IMR-90 (cell line): ENCODE measurements around the gene COQ8A. TPM values are rescaled to one million over a fixed set of nuclear protein-coding genes. Genes with fewer than 3 reads are reported as not detected.

ENCODE experiments used
- ATAC-seq: fragments of 200-7000 bp; cut with Tn5 transposase; 2 replicates; pipeline ENCODE4 v1.9.1; 2020; ENCODE audit warnings: low read depth, mild to moderate bottlenecking, moderate library complexity
- BruUV-seq: library from RNA; stranded (reverse); fragments of 400-500 nt; replicated peaks from 2 replicates; lab custom pipeline; 2021; lab: Mats Ljungman, UMichigan
- CTCF ChIA-PET: fragments of 300-600 bp; formaldehyde crosslinking; extraction: SDS; loops from one replicate; lab custom pipeline; 2021; ENCODE audit warnings: antibody characterized with exemption; lab: Yijun Ruan, JAX
- POLR2A ChIA-PET: fragments of 300-600 bp; sonication (Branson Sonifier 250); formaldehyde crosslinking; loops from one replicate; lab custom pipeline; 2022; ENCODE audit warnings: antibody characterized with exemption; ENCODE audit not compliant: unreplicated experiment; lab: Charles Lee
- DNase-seq: peaks from one replicate; pipeline ENCODE4 v3.0.0; 2013
- H2AFZ ChIP-seq: replicated peaks from 2 replicates; pipeline ENCODE3; 2013; ENCODE audit warnings: low read length, mild to moderate bottlenecking; ENCODE audit not compliant: poor library complexity
- H2AK5ac ChIP-seq: 2 replicates; pipeline ENCODE4 v1.6.1; 2013; ENCODE audit warnings: low read depth, low read length, inconsistent platforms
- H2AK9ac ChIP-seq: replicated peaks from 2 replicates; pipeline ENCODE3; 2013; ENCODE audit warnings: mild to moderate bottlenecking, low read depth, low read length, moderate library complexity; ENCODE audit not compliant: poor library complexity
- H2BK120ac ChIP-seq: 2 replicates; pipeline ENCODE4 v1.6.1; 2013; ENCODE audit warnings: low read depth, low read length, inconsistent platforms
- H2BK15ac ChIP-seq: 3 replicates; pipeline ENCODE4 v1.6.1; 2013; ENCODE audit warnings: low read depth, low read length, inconsistent platforms
- H2BK20ac ChIP-seq: 2 replicates; pipeline ENCODE4 v1.6.1; 2013; ENCODE audit warnings: low read depth, mild to moderate bottlenecking, inconsistent platforms, low read length, moderate library complexity
- H2BK5ac ChIP-seq: 2 replicates; pipeline ENCODE4 v1.6.1; 2013; ENCODE audit warnings: mild to moderate bottlenecking, low read depth, low read length, inconsistent platforms; ENCODE audit not compliant: poor library complexity, severe bottlenecking
- H3K14ac ChIP-seq: replicated peaks from 2 replicates; pipeline ENCODE4 v1.6.1; 2013; ENCODE audit warnings: low read depth, low read length, inconsistent platforms
- H3K18ac ChIP-seq: 2 replicates; pipeline ENCODE4 v1.6.1; 2013; ENCODE audit warnings: low read depth, low read length, control low read depth
- H3K23ac ChIP-seq: 2 replicates; pipeline ENCODE4 v1.6.1; 2013; ENCODE audit warnings: low read depth, low read length, inconsistent platforms
- H3K27ac ChIP-seq: 2 replicates; pipeline ENCODE4 v1.5.1; 2013; ENCODE audit warnings: mild to moderate bottlenecking, control low read depth, low read length; ENCODE audit not compliant: insufficient read depth
- H3K27me3 ChIP-seq: 2 replicates; pipeline ENCODE4 v1.6.1; 2013; ENCODE audit warnings: low read length; ENCODE audit not compliant: control insufficient read depth, insufficient read depth
- H3K36me3 ChIP-seq: 2 replicates; pipeline ENCODE4 v1.6.1; 2013; ENCODE audit warnings: low read length, mixed read lengths; ENCODE audit not compliant: control insufficient read depth, insufficient read depth
- H3K4ac ChIP-seq: 2 replicates; pipeline ENCODE4 v1.6.1; 2013; ENCODE audit warnings: low read depth, low read length, inconsistent platforms
- H3K4me1 ChIP-seq: 2 replicates; pipeline ENCODE4 v1.6.1; 2013; ENCODE audit warnings: low read length, mixed read lengths; ENCODE audit not compliant: control insufficient read depth, insufficient read depth
- H3K4me2 ChIP-seq: 2 replicates; pipeline ENCODE4 v1.6.1; 2013; ENCODE audit warnings: low read depth, mild to moderate bottlenecking, control low read depth, low read length, moderate library complexity
- H3K4me3 ChIP-seq: 2 replicates; pipeline ENCODE4 v1.5.1; 2013; ENCODE audit warnings: low read depth, mild to moderate bottlenecking, control low read depth, low read length, moderate library complexity; ENCODE audit not compliant: insufficient read depth
- H3K56ac ChIP-seq: 2 replicates; pipeline ENCODE4 v1.6.1; 2013; ENCODE audit warnings: low read length, inconsistent platforms; ENCODE audit not compliant: insufficient read depth; ENCODE audit errors: extremely low read depth
- H3K79me1 ChIP-seq, 2 experiments: 2 replicates each; pipeline ENCODE4 v1.6.1; 2013; ENCODE audit warnings: low read length in 2 of 2, inconsistent platforms in 1 of 2, low read depth in 1 of 2
- H3K9ac ChIP-seq: 2 replicates; pipeline ENCODE4 v1.6.1; 2013; ENCODE audit warnings: low read depth, low read length, control low read depth
- H3K9me1 ChIP-seq: 2 replicates; pipeline ENCODE4 v1.6.1; 2013; ENCODE audit warnings: low read length, inconsistent platforms; ENCODE audit not compliant: insufficient read depth
- H3K9me3 ChIP-seq: 2 replicates; pipeline ENCODE4 v1.6.1; 2013; ENCODE audit warnings: low read length; ENCODE audit not compliant: control insufficient read depth, insufficient read depth
- H4K20me1 ChIP-seq: 2 replicates; pipeline ENCODE4 v1.6.1; 2013; ENCODE audit warnings: low read length, inconsistent platforms; ENCODE audit not compliant: insufficient read depth
- H4K5ac ChIP-seq: 2 replicates; pipeline ENCODE4 v1.6.1; 2013; ENCODE audit warnings: mild to moderate bottlenecking, low read depth, low read length, control low read depth
- H4K8ac ChIP-seq, 2 experiments: 2 replicates each; pipeline ENCODE4 v1.6.1; 2013; ENCODE audit warnings: low read depth in 2 of 2, low read length in 2 of 2, control low read depth in 1 of 2, inconsistent platforms in 1 of 2
- H4K91ac ChIP-seq: 2 replicates; pipeline ENCODE4 v1.6.1; 2013; ENCODE audit warnings: low read depth, low read length, inconsistent platforms; ENCODE audit not compliant: insufficient read depth
- BHLHE40 ChIP-seq: fragments of 150-350 bp; IDR thresholded peaks from 2 replicates; pipeline ENCODE4 v1.6.1; 2016; ENCODE audit warnings: mild to moderate bottlenecking, low read depth, low read length
- CEBPB ChIP-seq: IDR thresholded peaks from 2 replicates; pipeline ENCODE4 v1.6.1; 2012; ENCODE audit warnings: low read depth, low read length, improper control_type of control experiment
- CHD1 ChIP-seq: IDR thresholded peaks from 2 replicates; pipeline ENCODE4 v1.6.1; 2012; ENCODE audit warnings: low read depth, low read length, improper control_type of control experiment
- CTCF ChIP-seq: conservative IDR thresholded peaks from 2 replicates; pipeline ENCODE4 v1.5.1; 2012; ENCODE audit warnings: mild to moderate bottlenecking, low read depth, low read length, improper control_type of control experiment
- ELK1 ChIP-seq: fragments of 150-350 bp; IDR thresholded peaks from 2 replicates; pipeline ENCODE4 v1.6.1; 2016; ENCODE audit warnings: low read depth, mild to moderate bottlenecking, low read length, moderate library complexity, borderline replicate concordance
- FOS ChIP-seq: fragments of 150-350 bp; IDR thresholded peaks from 2 replicates; pipeline ENCODE4 v1.6.1; 2016; ENCODE audit warnings: low read depth, low read length
- MAFK ChIP-seq: IDR thresholded peaks from 2 replicates; pipeline ENCODE4 v1.6.1; 2012; ENCODE audit warnings: low read depth, low read length, improper control_type of control experiment
- MAZ ChIP-seq: IDR thresholded peaks from 2 replicates; pipeline ENCODE4 v1.6.1; 2012; ENCODE audit warnings: low read depth, mild to moderate bottlenecking, low read length, improper control_type of control experiment, moderate library complexity, borderline replicate concordance
- MXI1 ChIP-seq: IDR thresholded peaks from 2 replicates; pipeline ENCODE4 v1.6.1; 2012; ENCODE audit warnings: low read depth, mild to moderate bottlenecking, low read length, moderate library complexity, borderline replicate concordance
- NFE2L2 ChIP-seq: fragments of 150-350 bp; IDR thresholded peaks from 2 replicates; pipeline ENCODE4 v1.6.1; 2016; ENCODE audit warnings: low read depth, mild to moderate bottlenecking, low read length
- POLR2A ChIP-seq: IDR thresholded peaks from 2 replicates; pipeline ENCODE4 v1.6.1; 2012; ENCODE audit warnings: mild to moderate bottlenecking, low read depth, low read length
- RAD21 ChIP-seq: IDR thresholded peaks from 2 replicates; pipeline ENCODE4 v1.6.1; 2012; ENCODE audit warnings: low read length, improper control_type of control experiment
- RCOR1 ChIP-seq: IDR thresholded peaks from 2 replicates; pipeline ENCODE4 v1.6.1; 2012; ENCODE audit warnings: mild to moderate bottlenecking, low read length, improper control_type of control experiment; ENCODE audit not compliant: insufficient replicate concordance
- RFX5 ChIP-seq: IDR thresholded peaks from 2 replicates; pipeline ENCODE4 v1.8.0; 2012; ENCODE audit warnings: low read depth, mild to moderate bottlenecking, low read length, moderate library complexity
- SMC3 ChIP-seq: fragments of 150-350 bp; IDR thresholded peaks from 2 replicates; pipeline ENCODE4 v1.6.1; 2016; ENCODE audit warnings: low read depth, mild to moderate bottlenecking, antibody characterized with exemption, low read length, moderate library complexity
- USF2 ChIP-seq: fragments of 150-350 bp; IDR thresholded peaks from 2 replicates; pipeline ENCODE4 v1.6.1; 2017; ENCODE audit warnings: mild to moderate bottlenecking, antibody characterized with exemption, low read length, low read depth
- WGBS, 2 experiments: methylation state at CpG; one replicate each; pipeline versions ENCODE4 v1.1.5 to v1.1.7; 2013; ENCODE audit warnings: missing lambda C conversion rate in 2 of 2; ENCODE audit not compliant: insufficient read length in 1 of 2; ENCODE audit errors: extremely low coverage in 2 of 2; 5-methylcytosine and 5-hydroxymethylcytosine counted together
- dilution Hi-C: fragments of 300-500 bp; cut with HindIII; formaldehyde crosslinking; loops from one replicate; pipeline ENCODE4 v1.14.3; 2018; ENCODE audit warnings: low sequenced_read_pairs; ENCODE audit not compliant: unreplicated experiment
- in situ Hi-C: fragments of 300-500 bp; cut with MboI; formaldehyde crosslinking; loops from 3 replicates; pipeline ENCODE4 v1.14.3; 2019; ENCODE audit warnings: low sequenced_read_pairs, inconsistent platforms, mixed read lengths
- intact Hi-C: fragments of 100-400 bp; cut with micrococcal nuclease; formaldehyde crosslinking; loops from 2 replicates; pipeline ENCODE4 v1.10.0; 2022
- polyA plus RNA-seq, 3 experiments: library from polyadenylated mRNA; depleted of rRNA; stranded (reverse); fragments of >200 nt; gene quantifications; 2 replicates each; pipeline ENCODE4 v1.2.3, GENCODE V29; 2012; ENCODE audit warnings: low replicate concordance in 1 of 3
- total RNA-seq: library from RNA; depleted of rRNA; stranded (reverse); fragments of >200 nt; gene quantifications from 2 replicates; pipeline ENCODE4 v1.2.3, GENCODE V29; 2012

The COQ8A gene
- total and polyA plus RNA-seq, 2 of the 4 experiments (the other 2 are of a cell fraction) = 3.8 to 6.1 TPM

GRCh38 chr1:226919587-226919986, 20.5 kb upstream of the COQ8A start:
- H2BK20ac ChIP-seq = no peak overlapping the region
- H3K4me1 ChIP-seq = no peaks in the 10 kb centered on the region
- H2BK120ac ChIP-seq = no peak overlapping the region
- H3K4me2 ChIP-seq = no peak overlapping the region
- H3K18ac ChIP-seq = no peak overlapping the region
- H3K27me3 ChIP-seq = no peaks in the 10 kb centered on the region
- ATAC-seq = no peak
- no peaks in the 10 kb centered on the region for H3K36me3 ChIP-seq
- BruUV-seq = no TSS peak
- intact Hi-C loops = loop anchor here (10.0 kb wide), 1 partner anchor 395 kb away; the partner anchor contains the start of gene CDC42BPA
- ChIA-PET POLR2A (interaction anchor here (0.5 kb wide), 1 partner anchor 513 kb away, joined by 3 read pairs; no protein-coding TSS in a partner anchor), CTCF (no interaction called here)
- H2AK5ac ChIP-seq = no peak overlapping the region
- H3K9me3 ChIP-seq = no peaks in the 10 kb centered on the region
- H3K23ac ChIP-seq = no peak overlapping the region
- no peak overlapping the region for H2BK5ac ChIP-seq
- H4K5ac ChIP-seq = no peak overlapping the region
- no peak overlapping the region for H3K14ac ChIP-seq
- H4K8ac ChIP-seq = no peak overlapping the region
- H3K9me1 ChIP-seq = no peaks in the 10 kb centered on the region
- H3K79me1 ChIP-seq = no peaks in the 10 kb centered on the region
- H3K4ac ChIP-seq = no peak overlapping the region
- no peak overlapping the region for H3K27ac ChIP-seq
- WGBS, 2 experiments = no CpG with 5 or more reads among the region's 5 CpGs
- dilution Hi-C loops = no loop called here
- H2AK9ac ChIP-seq = no peak overlapping the region
- TF ChIP-seq CTCF = no peak
- TF ChIP-seq NFE2L2 = no peak
- no peak for TF ChIP-seq MXI1
- no peak for TF ChIP-seq RFX5
- no peak for TF ChIP-seq CHD1
- no peak for TF ChIP-seq FOS
- no peak for TF ChIP-seq SMC3
- TF ChIP-seq RAD21 = no peak
- no peak for TF ChIP-seq CEBPB
- TF ChIP-seq BHLHE40 = no peak
- no peak for TF ChIP-seq MAZ
- no peak for TF ChIP-seq RCOR1
- TF ChIP-seq MAFK = no peak
- no peak for TF ChIP-seq USF2
- no peak for TF ChIP-seq ELK1
- no peak for TF ChIP-seq POLR2A
- H3K56ac ChIP-seq = no peak overlapping the region
- DNase-seq = no peak
- H2AFZ ChIP-seq = no peak overlapping the region
- in situ Hi-C loops = no loop called here
- no peaks in the 10 kb centered on the region for H4K20me1 ChIP-seq
- no peak overlapping the region for H4K91ac ChIP-seq
- no peak overlapping the region for H3K4me3 ChIP-seq
- no peak overlapping the region for H2BK15ac ChIP-seq
- no peak overlapping the region for H3K9ac ChIP-seq
